Erythroblast (primary cell): Measurements from ENCODE around the gene NRG3.

Source experiments
- GATA1 ChIP-seq: IDR thresholded peaks from 2 replicates; pipeline ENCODE4 v1.6.1; 2011; ENCODE audit warnings: low read depth, mild to moderate bottlenecking, control low read depth, low read length, moderate library complexity
- POLR2A ChIP-seq: IDR thresholded peaks from 2 replicates; pipeline ENCODE4 v1.6.1; 2011; ENCODE audit warnings: mild to moderate bottlenecking, low read length

GRCh38 chr10:82625512-82626189 is 750.7 kb downstream of the NRG3 start:
- no peak for TF ChIP-seq POLR2A
- TF ChIP-seq GATA1: no peak
